Heart left ventricle (tissue), 16 donors: ENCODE results near the gene SPTBN4. TPM values are rescaled to one million over a fixed set of nuclear protein-coding genes. Genes with fewer than 3 reads are reported as not detected.

Source experiments
- ATAC-seq, 4 donors: fragments of 200-7000 bp; cut with Tn5 transposase; one replicate each; pipeline ENCODE4 v1.9.1; 2020 to 2022; ENCODE audit warnings: moderate library complexity in 4 of 4, mild to moderate bottlenecking in 3 of 4, moderate number of reproducible peaks in 1 of 4
- DNase-seq, 5 donors: peaks; one replicate each; pipeline ENCODE4 v3.0.0-alpha.2; 2020
- H3K27ac ChIP-seq, 12 donors: fragments of 200-600 bp; sonication (generic) in 4 of 12; one replicate each; pipeline versions ENCODE4 v1.5.0 to v1.8.0; 2016 to 2022; ENCODE audit warnings: mild to moderate bottlenecking in 2 of 12
- H3K27me3 ChIP-seq, 9 donors: fragments of 200-600 bp; sonication (generic) in 2 of 9; one replicate each; pipeline versions ENCODE4 v1.5.1 to v1.8.0; 2016 to 2022; ENCODE audit warnings: mild to moderate bottlenecking in 3 of 9
- H3K36me3 ChIP-seq, 9 donors: fragments of 200-600 bp; sonication (generic) in 2 of 9; one replicate each; pipeline versions ENCODE4 v1.5.0 to v1.8.0; 2018 to 2022; ENCODE audit warnings: mild to moderate bottlenecking in 2 of 9
- H3K4me1 ChIP-seq, 12 donors: fragments of 200-600 bp; sonication (generic) in 4 of 12; one replicate each; pipeline versions ENCODE4 v1.5.0 to v1.8.0; 2016 to 2022; ENCODE audit warnings: mild to moderate bottlenecking in 3 of 12
- H3K4me3 ChIP-seq, 12 donors: fragments of 200-600 bp; sonication (generic) in 4 of 12; one replicate each; pipeline versions ENCODE4 v1.5.0 to v1.8.0; 2017 to 2022; ENCODE audit warnings: mild to moderate bottlenecking in 9 of 12, moderate library complexity in 4 of 12
- H3K9me3 ChIP-seq, 12 donors: fragments of 200-600 bp; sonication (generic) in 4 of 12; one replicate each; pipeline versions ENCODE4 v1.5.0 to v1.8.0; 2016 to 2022; ENCODE audit warnings: mild to moderate bottlenecking in 1 of 12
- POLR2A ChIP-seq, 2 donors: fragments of 450-650 bp; IDR thresholded peaks; one replicate each; pipeline ENCODE4 v1.6.1; 2017; ENCODE audit warnings: antibody characterized with exemption in 2 of 2, mild to moderate bottlenecking in 2 of 2, moderate library complexity in 2 of 2
- WGBS, 4 donors: extraction: QIAGEN DNeasy Blood & Tissue Kit in 2 of 4; methylation state at CpG; one replicate each; pipeline versions ENCODE4 v1.1.5 to v1.1.7; 2013 to 2018; 5-methylcytosine and 5-hydroxymethylcytosine counted together
- intact Hi-C, 10 donors: fragments of 100-400 bp; cut with DNase I; formaldehyde crosslinking; loops; one replicate each; pipeline versions ENCODE4 v1.11.1 to v1.14.2; 2022
- polyA plus RNA-seq, 2 donors: library from polyadenylated mRNA; stranded (reverse); fragments of 200-250 nt; gene quantifications; one replicate each; pipeline ENCODE4 v1.2.3, GENCODE V29; 2013
- total RNA-seq, 9 donors: library from RNA; depleted of rRNA in 2 of 9; stranded (reverse); fragments of >200 nt in 2 of 9; fragmentation: NEBNext Ultra II Directional in 3 of 9; extraction: Animal tissue kit (Norgen Biotek cat#: 25700) in 3 of 9; gene quantifications; one replicate each; pipeline versions ENCODE4 v1.1.0 to v1.2.4, GENCODE V29; 2016 to 2023
- TF ChIP-seq, protein P1 (sequence below), 12 donors: fragments of 200-600 bp; sonication (generic) in 4 of 12; IDR thresholded peaks; one replicate each; pipeline versions ENCODE4 v1.5.0 to v1.8.0; 2018 to 2022; ENCODE audit warnings: antibody characterized with exemption in 12 of 12, mild to moderate bottlenecking in 5 of 12
- donor health status: ischemic (EF 13 %, LVEDD 7.1; RV severe dilation, severe dysfunction).
- donor health status: healthy with polysubstance abuse.
- donor health status: DM: no; HTN: yes; CAD: no.
- donor health status: DM: no; HTN: no; CAD: no.
- donor health status: ischemic (EF 25% LVEDD 6.9; RV normal size, moderate dysfunction).
- donor health status: ischemic (EF 25% LVEDD 5.7; RV mildly dilated, moderate dysfunction).
- donor health status: healthy.
- donor health status: DM: yes; HTN: yes; CAD: no.
- donor health status: ischemic (EF 35%, LVEDD 5.7; RV mildly dilated, moderate dysfunction).
- donor health status: nonischemic (EF 11% LVEDD 7.7; RV severe dilation, severe dysfunction).
- donor health status: DM: yes; HTN: yes; CAD: no.
- donor health status: PGD.
- donor health status: ischemic (EF 29% LVEDD 5.4; RV normal size, mild dysfunction).
- donor health status: nonischemic (EF 23%, LVEDD 6.1; RV moderate dilation, normal function).

The SPTBN4 gene
- total and polyA plus RNA-seq, 11 donors: 1.9 to 8.7 (median 4.2) TPM

DNA sequence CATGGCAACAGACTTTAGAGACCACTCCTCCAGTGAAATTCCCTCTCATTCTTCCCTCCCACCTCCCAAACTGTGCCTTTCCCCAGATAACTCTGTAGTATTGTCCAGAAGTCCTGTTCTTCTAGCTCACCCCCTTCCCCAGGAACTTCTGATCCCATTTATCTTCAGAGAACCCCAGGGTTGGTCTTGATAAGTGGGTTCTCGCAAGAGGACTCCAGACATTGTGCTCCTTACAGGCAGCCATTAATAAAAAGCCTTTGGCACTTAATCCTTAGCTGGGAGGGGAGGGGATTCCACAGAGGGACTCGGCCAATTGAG is 136.2 kb downstream of the SPTBN4 start:
- Histone ChIP-seq H3K27ac (peak overlapping the region; percentile 67 to 97 (median 86)), H3K27me3 (peaks cover 0 to 37% (median 4%) of the 10 kb centered on the region in 9 donors), H3K9me3 (no peaks in the 10 kb centered on the region), H3K36me3 (no peaks in the 10 kb centered on the region), H3K4me3 (peak overlapping the region in 10 of 12 donors; percentile 58 to 96 (median 70)), H3K4me1 (peaks cover 0 to 86% (median 71%) of the 10 kb centered on the region in 12 donors)
- ATAC-seq (no peak), DNase-seq (no peak)
- intact Hi-C loops: loop anchor here in 4 of 10 donors (2.0 to 10.0 kb wide), 8 partner anchors 28 to 318 kb away; partner anchors contain the start of genes BLVRB (in 3 of the 4), SPTBN4 (in 3 of the 4) and AKT2 (in 2 of the 4)
- 23 to 37% (median 33%) methylated on average over 2 of the region's 2 CpGs for WGBS, 4 donors
- TF ChIP-seq POLR2A (IDR thresholded peaks at IDR 0.05): no peak
- TF ChIP-seq, protein P1, sequence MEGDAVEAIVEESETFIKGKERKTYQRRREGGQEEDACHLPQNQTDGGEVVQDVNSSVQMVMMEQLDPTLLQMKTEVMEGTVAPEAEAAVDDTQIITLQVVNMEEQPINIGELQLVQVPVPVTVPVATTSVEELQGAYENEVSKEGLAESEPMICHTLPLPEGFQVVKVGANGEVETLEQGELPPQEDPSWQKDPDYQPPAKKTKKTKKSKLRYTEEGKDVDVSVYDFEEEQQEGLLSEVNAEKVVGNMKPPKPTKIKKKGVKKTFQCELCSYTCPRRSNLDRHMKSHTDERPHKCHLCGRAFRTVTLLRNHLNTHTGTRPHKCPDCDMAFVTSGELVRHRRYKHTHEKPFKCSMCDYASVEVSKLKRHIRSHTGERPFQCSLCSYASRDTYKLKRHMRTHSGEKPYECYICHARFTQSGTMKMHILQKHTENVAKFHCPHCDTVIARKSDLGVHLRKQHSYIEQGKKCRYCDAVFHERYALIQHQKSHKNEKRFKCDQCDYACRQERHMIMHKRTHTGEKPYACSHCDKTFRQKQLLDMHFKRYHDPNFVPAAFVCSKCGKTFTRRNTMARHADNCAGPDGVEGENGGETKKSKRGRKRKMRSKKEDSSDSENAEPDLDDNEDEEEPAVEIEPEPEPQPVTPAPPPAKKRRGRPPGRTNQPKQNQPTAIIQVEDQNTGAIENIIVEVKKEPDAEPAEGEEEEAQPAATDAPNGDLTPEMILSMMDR (IDR thresholded peaks at IDR 0.05): no peak

DNA sequence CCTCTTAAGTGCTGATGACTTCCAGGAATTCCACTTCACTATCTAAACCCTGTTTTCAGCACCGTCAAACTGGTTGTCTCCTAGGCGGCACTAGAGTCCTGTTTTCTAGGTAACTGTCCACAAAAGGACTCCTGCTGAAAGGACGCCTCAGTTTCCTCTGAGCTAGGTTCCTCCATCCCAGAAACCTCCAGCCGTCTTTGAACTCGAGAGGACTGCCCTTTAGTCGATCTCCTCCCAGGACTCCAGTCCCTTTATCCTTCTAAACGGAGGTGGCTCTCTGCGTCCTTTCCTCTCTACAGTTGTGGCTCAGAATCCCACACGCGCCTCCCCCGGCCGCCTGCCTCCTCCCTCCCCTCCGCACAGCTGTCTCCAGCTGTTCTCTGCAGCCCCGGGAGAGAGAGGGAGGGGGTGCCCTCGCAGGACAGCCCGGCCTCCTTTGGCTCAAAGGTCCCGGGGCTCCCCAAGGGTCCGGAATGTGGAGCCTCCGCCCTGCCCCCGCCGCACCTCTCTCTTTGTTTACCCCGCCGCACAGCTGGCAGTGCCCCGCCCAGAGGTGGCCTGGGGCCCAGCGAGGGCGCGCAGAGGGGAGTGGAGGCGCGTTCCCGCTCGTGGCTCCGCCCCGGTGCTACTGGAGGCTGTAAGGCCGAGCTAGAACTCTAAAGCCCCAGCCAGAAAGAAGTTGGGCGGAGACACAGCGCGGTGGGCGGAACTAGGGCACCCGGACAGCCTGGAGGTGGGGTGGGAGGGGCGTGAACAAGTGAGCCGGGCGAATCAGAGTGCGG is 136.8 kb downstream of the SPTBN4 start:
- DNase-seq (peak; percentile 97 to 98 (median 98)), ATAC-seq (peak; percentile 77 to 86 (median 84))
- peak overlapping the region; percentile 67 to 97 (median 86) for H3K27ac ChIP-seq
- H3K9me3 ChIP-seq: no peaks in the 10 kb centered on the region
- peaks cover 0 to 81% (median 66%) of the 10 kb centered on the region in 12 donors for H3K4me1 ChIP-seq
- peak overlapping the region; percentile 7 to 96 (median 68) for H3K4me3 ChIP-seq
- no peaks in the 10 kb centered on the region for H3K36me3 ChIP-seq
- intact Hi-C loops: loop anchor here in 6 of 10 donors (2.0 to 10.0 kb wide), 9 partner anchors 29 to 319 kb away; partner anchors contain the start of genes BLVRB (in 3 of the 6), SPTBN4 (in 3 of the 6) and AKT2 (in 2 of the 6)
- peak; percentile 62 to 88 for TF ChIP-seq POLR2A (IDR thresholded peaks at IDR 0.05)
- TF ChIP-seq, protein P1 (IDR thresholded peaks at IDR 0.05): peak in 1 of 12 donors; percentile 4
- 0 to 1% (median 1%) methylated on average over 36 to 43 of the region's 43 CpGs for whole genome bisulfite sequencing, 4 donors
- peaks cover 0 to 32% (median 0%) of the 10 kb centered on the region in 9 donors for H3K27me3 ChIP-seq

DNA sequence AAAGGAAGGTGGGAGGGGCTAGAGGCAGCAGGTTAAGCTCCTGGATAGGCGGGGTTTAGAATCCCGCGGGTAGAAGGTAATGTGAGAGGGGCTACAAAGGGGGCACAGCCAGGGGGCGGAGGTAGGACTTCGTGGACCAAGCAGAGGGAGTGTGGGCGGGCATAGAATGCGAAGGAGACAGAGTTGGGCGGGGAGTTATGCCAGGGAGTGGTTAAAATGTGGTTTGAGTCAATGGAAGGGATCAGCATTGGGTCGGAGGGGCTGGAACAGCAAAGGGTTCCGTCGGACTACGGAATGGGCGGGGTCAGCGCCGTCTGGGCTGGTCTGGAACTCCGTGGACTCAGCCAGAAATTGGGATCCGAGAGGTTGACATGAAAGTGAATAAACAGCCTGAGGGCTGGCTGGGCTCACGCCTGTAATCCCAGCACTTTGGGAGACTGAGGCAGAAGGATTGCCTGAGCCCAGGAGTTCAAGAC is 137.4 kb downstream of the SPTBN4 start:
- DNase-seq (no peak), ATAC-seq (no peak)
- no peak for TF ChIP-seq POLR2A (IDR thresholded peaks at IDR 0.05)
- TF ChIP-seq, protein P1 (IDR thresholded peaks at IDR 0.05): peak in 1 of 12 donors; percentile 2
- Histone ChIP-seq H3K9me3 (no peaks in the 10 kb centered on the region), H3K27me3 (peaks cover 0 to 27% (median 0%) of the 10 kb centered on the region in 9 donors), H3K4me3 (peak overlapping the region in 10 of 12 donors; percentile 58 to 96 (median 70)), H3K36me3 (no peaks in the 10 kb centered on the region), H3K4me1 (peaks cover 0 to 77% (median 64%) of the 10 kb centered on the region in 12 donors), H3K27ac (peak overlapping the region; percentile 67 to 97 (median 86))
- WGBS, 4 donors: 7 to 13% (median 7%) methylated on average over 18 of the region's 18 CpGs
- intact Hi-C loops: loop anchor here in 6 of 10 donors (2.0 to 10.0 kb wide), 7 partner anchors 31 to 319 kb away; partner anchors contain the start of genes BLVRB (in 3 of the 6), SPTBN4 (in 3 of the 6) and AKT2 (in 2 of the 6)
